Pancreas (tissue), 10 donors: ENCODE data around the gene KRTAP5-2. TPM values are rescaled to one million over a fixed set of nuclear protein-coding genes. Genes with fewer than 3 reads are reported as not detected.

Source experiments
- ATAC-seq, 4 donors: fragments of 200-7000 bp; cut with Tn5 transposase; one replicate each; pipeline versions ENCODE4 v1.8.0 to v1.9.1; 2020; ENCODE audit warnings: mild to moderate bottlenecking in 4 of 4, moderate library complexity in 4 of 4
- DNase-seq, 6 donors: peaks; one replicate each; pipeline ENCODE4 v3.0.0-alpha.2; 2020
- FAIRE-seq: peaks from 2 replicates; lab custom pipeline; 2012; peaks lifted over from hg19 to GRCh38; lab: Jason Lieb, UNC
- H3K27ac ChIP-seq, 4 donors: fragments of 200-600 bp; sonication (generic); 1 replicate in 3 of 4; 2 replicates in 1 of 4; pipeline versions ENCODE4 v1.5.0 to v1.8.0; 2020
- H3K27me3 ChIP-seq, 4 donors: fragments of 200-600 bp; one replicate each; pipeline ENCODE4 v1.8.0; 2021
- H3K36me3 ChIP-seq, 3 donors: fragments of 200-600 bp; sonication (generic) in 1 of 3; one replicate each; pipeline versions ENCODE4 v1.5.0 to v1.8.0; 2020 to 2021
- H3K4me1 ChIP-seq, 3 donors: fragments of 200-600 bp; one replicate each; pipeline ENCODE4 v1.8.0; 2021
- H3K4me3 ChIP-seq, 4 donors: fragments of 200-600 bp; sonication (generic) in 2 of 4; one replicate each; pipeline versions ENCODE4 v1.5.0 to v1.8.0; 2020 to 2021
- H3K9me3 ChIP-seq, 4 donors: fragments of 200-600 bp; one replicate each; pipeline ENCODE4 v1.8.0; 2021
- CTCF ChIP-seq, 4 donors: fragments of 200-600 bp; sonication (generic) in 3 of 4; IDR thresholded peaks; one replicate each; pipeline versions ENCODE4 v1.5.0 to v1.8.0; 2021; ENCODE audit warnings: antibody characterized with exemption in 4 of 4
- WGBS, 2 donors: extraction: QIAGEN DNeasy Blood & Tissue Kit; methylation state at CpG; one replicate each; pipeline ENCODE4 v1.1.7; 2013; 5-methylcytosine and 5-hydroxymethylcytosine counted together
- intact Hi-C, 3 donors: fragments of 100-400 bp; cut with DNase I; formaldehyde crosslinking; loops; one replicate each; pipeline versions ENCODE4 v1.11.1 to v1.14.2; 2022
- polyA plus RNA-seq, 2 donors: library from polyadenylated mRNA; stranded (reverse); fragments of 200-250 nt; gene quantifications; one replicate each; pipeline ENCODE4 v1.2.3, GENCODE V29; 2013
- total RNA-seq, 6 donors: library from RNA; stranded (reverse); fragmentation: NEBNext Ultra II Directional in 4 of 6; extraction: Animal tissue kit (Norgen Biotek cat#: 25700) in 4 of 6; gene quantifications; one replicate each; pipeline versions ENCODE4 v1.2.1 to v1.2.4, GENCODE V29; 2021 to 2023
- donor health status: healthy with polysubstance abuse.
- donor health status: DM: no; HTN: no; CAD: no; lungs with moderate emphysema.
- donor health status: DM: no; HTN: no; CAD: no.
- donor health status: control.
- donor health status: control.
- donor health status: Bipolar disorder and iron deficiency.
- donor health status: DM: yes; HTN: yes; CAD: no.
- donor health status: DM: no; HTN: no; CAD: no.
- donor health status: DM: no; HTN: no; CAD: no.
- donor health status: DM: yes; HTN: yes; CAD: no.

Gene KRTAP5-2
- total and polyA plus RNA-seq, 8 donors, result 0.15 TPM; not detected in 7

DNA sequence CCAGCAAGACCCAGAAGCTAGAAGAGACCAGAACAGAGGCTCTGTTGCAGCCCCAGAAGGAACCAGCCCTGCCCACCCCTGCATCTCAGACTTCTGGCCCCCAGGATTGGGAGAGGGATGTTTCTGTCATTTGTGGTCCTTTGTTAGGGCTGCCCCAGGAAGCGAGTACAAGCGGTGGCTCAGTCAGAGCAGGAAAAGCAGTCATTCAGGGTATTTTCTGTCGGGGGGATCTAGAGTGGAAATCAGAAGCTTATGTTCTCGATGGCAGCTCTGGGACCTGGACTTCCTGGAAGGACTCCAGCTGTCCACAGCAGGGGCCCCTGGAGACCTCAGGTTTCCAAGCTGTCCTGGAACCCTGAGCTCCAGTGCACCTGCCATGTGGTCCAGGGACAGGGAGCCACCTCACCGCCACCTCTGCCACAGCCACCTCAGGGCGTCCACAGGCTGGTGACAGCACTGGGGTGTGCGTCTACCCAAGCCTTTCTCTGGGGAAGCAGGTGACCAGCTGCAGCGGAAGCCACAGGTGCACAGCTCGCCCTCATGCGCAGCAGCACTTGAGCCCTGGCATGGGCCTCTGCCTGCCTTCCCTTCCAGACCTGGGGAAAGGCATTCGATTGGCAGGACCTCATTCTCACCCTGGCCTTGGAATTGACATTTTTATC is 34.1 kb upstream of the KRTAP5-2 start:
- peak overlapping the region in 1 of 4 donors; percentile 2 for H3K27ac ChIP-seq
- TF ChIP-seq CTCF (IDR thresholded peaks at IDR 0.05), result no peak
- no peak overlapping the region for H3K4me3 ChIP-seq
- no peaks in the 10 kb centered on the region for H3K36me3 ChIP-seq
- intact Hi-C loops, result no loop called here
- ATAC-seq (peak; percentile 80 to 94 (median 88)), DNase-seq (peak; percentile 21 to 89 (median 72)), FAIRE-seq (no peak)
- WGBS, 2 donors, result 32 to 34% methylated on average over 11 of the region's 11 CpGs
- no peaks in the 10 kb centered on the region for H3K9me3 ChIP-seq
- H3K27me3 ChIP-seq, result no peaks in the 10 kb centered on the region
- peaks cover 0 to 4% (median 0%) of the 10 kb centered on the region in 3 donors for H3K4me1 ChIP-seq

DNA sequence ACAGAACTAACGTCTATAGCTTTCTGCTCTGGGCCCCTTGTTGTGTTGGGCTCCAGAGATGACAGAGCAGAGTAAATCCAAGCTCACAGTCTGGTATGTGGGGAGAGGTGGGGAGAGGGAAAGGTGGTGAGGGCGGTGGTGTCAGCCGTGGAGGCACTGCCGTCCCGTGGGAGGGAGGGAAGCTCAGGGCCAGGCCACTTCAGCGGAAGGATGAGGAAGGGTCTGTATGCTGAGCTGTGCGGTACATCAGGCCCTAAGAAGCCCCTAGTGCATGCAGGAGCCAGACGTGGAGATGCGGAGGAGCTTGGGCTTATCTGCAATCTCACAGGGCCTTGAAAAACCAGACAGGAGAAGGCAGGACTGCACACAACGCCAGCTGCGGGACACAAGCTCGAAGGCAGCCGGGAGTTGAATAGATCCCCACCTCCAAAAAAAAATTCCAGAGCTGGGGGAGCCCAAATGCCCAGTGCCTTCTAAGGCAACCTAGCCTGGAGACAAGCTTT is 33.0 kb upstream of the KRTAP5-2 start:
- H3K9me3 ChIP-seq, result no peaks in the 10 kb centered on the region
- FAIRE-seq, result no peak
- peaks cover 0 to 4% (median 0%) of the 10 kb centered on the region in 3 donors for H3K4me1 ChIP-seq
- no peak overlapping the region for H3K4me3 ChIP-seq
- no peaks in the 10 kb centered on the region for H3K27me3 ChIP-seq
- ATAC-seq, result no peak
- WGBS, 2 donors, result 78 to 85% methylated on average over 13 of the region's 13 CpGs
- no peak overlapping the region for H3K27ac ChIP-seq
- intact Hi-C loops, result no loop called here
- H3K36me3 ChIP-seq, result no peaks in the 10 kb centered on the region
- no peak for TF ChIP-seq CTCF (IDR thresholded peaks at IDR 0.05)
- DNase-seq, result peak in 1 of 6 donors; percentile 36

DNA sequence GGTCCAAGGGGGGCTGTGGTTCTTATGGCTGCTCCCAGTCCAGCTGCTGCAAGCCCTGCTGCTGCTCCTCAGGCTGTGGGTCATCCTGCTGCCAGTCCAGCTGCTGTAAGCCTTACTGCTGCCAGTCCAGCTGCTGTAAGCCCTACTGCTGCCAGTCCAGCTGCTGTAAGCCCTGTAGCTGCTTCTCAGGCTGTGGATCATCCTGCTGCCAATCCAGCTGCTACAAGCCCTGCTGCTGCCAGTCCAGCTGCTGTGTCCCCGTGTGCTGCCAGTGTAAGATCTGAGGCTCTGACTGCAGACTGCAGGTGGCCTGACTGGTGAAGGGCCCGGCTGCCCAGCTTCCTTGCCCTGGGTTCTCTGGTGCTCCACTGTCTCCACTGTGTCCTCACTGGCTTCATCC is 32.2 kb upstream of the KRTAP5-2 start:
- Histone ChIP-seq H3K4me3 (no peak overlapping the region), H3K36me3 (no peaks in the 10 kb centered on the region), H3K9me3 (no peaks in the 10 kb centered on the region), H3K27me3 (no peaks in the 10 kb centered on the region), H3K27ac (no peak overlapping the region), H3K4me1 (peaks cover 0 to 4% (median 0%) of the 10 kb centered on the region in 3 donors)
- intact Hi-C loops, result no loop called here
- DNase-seq (no peak), ATAC-seq (no peak), FAIRE-seq (no peak)
- 66 to 77% methylated on average over 2 of the region's 2 CpGs for WGBS, 2 donors
- no peak for TF ChIP-seq CTCF (IDR thresholded peaks at IDR 0.05)

GRCh38 chr11:1629326-1630185 is 31.5 kb upstream of the KRTAP5-2 start, which contains the start of gene KRTAP5-5:
TSS of gene KRTAP5-5 (plus strand) at chr11:1629775. CDS start at chr11:1629841, 66 bp downstream.
- Histone ChIP-seq H3K9me3 (no peaks in the 10 kb centered on the region), H3K36me3 (no peaks in the 10 kb centered on the region), H3K4me1 (peaks cover 0 to 4% (median 0%) of the 10 kb centered on the region in 3 donors), H3K27me3 (no peaks in the 10 kb centered on the region), H3K27ac (no peak within 1 kb of the TSS), H3K4me3 (no peak within 1 kb of the TSS)
- intact Hi-C loops, result loop anchor here in 1 of 3 donors (5.0 kb wide), 1 partner anchor 82 kb away; no protein-coding TSS in a partner anchor
- ATAC-seq, result no peak
- no peak for TF ChIP-seq CTCF (IDR thresholded peaks at IDR 0.05)
- WGBS, 2 donors, result 76 to 82% methylated on average over 21 to 24 of the region's 26 CpGs
- no peak for DNase-seq
- FAIRE-seq, result no peak
